A549 treated with CORT108297 at 1 μM for 4 hours (cell line): ENCODE measurements around the gene RAB15. TPM values are rescaled to one million over a fixed set of nuclear protein-coding genes. Genes with fewer than 3 reads are reported as not detected.

ENCODE experiments used
- total RNA-seq: library from RNA; stranded (reverse); fragments of 200-300 nt; extraction: Qiagen RNA extraction; gene quantifications from 5 replicates; pipeline ENCODE4 v1.2.3, GENCODE V29; 2022

Gene RAB15
- total RNA-seq, result 17.4 to 19.6 TPM (median 18.2 TPM) in 5 replicates

DNA sequence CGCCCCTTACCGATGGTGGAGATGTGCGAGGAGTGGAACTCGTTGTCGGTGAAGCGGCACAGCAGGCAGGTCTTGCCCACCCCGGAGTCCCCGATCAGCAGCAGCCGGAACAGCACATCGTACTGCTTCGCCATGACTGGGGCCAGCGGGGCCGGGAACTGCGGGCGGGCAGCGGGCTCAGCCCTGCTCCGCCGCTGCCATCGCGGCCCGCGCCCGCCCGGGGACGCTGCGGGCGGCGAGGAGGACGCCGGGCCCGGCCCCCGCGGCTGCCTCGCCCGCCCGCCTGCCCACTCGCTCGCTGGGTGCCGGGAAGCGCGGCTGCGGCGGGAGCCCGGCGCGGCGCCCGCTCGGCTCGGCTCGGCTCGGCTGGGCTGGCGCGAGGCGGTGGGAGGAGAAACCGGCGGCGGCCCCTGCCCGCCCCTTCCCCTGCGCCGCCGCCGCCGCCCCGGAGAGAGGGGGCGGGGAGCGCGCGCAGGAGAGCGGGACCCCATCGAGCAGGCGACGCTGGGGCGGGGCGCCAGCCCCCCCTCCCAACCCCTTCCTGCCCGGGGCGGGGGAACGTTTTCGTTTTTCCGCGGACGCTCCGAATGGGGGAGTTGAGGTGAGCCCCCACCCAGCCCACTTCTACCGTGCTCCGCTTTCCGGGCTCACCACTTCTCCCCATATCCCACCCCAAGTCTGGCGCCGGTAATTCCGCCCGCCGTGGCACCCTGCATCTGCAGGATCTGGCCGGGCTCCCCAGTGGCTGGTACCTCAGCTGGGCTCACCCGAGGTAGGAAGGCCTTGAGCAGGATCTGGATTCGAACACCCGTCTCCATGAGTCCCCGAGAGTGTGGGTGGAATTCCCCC is at the start of gene RAB15:
Gene RAB15, minus strand, starts transcription at position 394 of the 849 bp plus-strand sequence. Its CDS starts 260 bp downstream, at position 134.

GRCh38 chr14:64986648-64987437 is 14.7 kb upstream of the RAB15 start, which contains the start of gene FNTB:
FNTB (plus strand) TSS chr14:64986895; CDS start chr14:64986954, 59 bp downstream.

DNA sequence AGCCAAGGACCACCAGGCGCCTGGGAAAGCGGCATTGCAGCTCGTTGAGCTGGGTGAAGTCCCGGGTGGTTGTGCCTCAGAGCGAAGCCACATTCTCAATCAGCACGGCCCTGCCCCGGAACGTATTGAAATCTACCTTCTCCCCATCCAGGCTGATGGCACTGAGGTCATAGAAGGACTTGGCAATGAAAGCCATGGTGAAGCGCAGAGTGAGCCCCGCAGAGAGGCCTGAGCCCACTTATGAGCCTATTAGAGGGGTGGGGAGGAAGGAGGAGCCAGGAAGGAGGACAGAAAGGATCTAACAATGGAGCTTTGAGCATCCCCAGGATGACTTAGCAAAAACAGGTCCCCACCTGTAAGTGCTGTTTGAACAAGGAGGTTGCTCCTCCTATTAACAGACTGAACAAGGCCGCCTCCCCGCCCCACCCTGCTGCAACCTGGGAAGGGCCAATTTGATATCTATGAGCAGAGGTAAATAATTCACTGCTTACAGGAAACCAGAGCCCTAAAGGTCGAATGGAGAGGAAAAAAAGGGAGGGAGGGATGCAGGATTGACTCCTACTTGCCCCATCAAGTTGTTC is 29.5 kb downstream of the RAB15 start, which contains the start of gene GPX2:
Gene GPX2, minus strand, starts transcription at position 215 of the 581 bp plus-strand sequence. Its CDS starts 19 bp downstream, at position 196.

DNA sequence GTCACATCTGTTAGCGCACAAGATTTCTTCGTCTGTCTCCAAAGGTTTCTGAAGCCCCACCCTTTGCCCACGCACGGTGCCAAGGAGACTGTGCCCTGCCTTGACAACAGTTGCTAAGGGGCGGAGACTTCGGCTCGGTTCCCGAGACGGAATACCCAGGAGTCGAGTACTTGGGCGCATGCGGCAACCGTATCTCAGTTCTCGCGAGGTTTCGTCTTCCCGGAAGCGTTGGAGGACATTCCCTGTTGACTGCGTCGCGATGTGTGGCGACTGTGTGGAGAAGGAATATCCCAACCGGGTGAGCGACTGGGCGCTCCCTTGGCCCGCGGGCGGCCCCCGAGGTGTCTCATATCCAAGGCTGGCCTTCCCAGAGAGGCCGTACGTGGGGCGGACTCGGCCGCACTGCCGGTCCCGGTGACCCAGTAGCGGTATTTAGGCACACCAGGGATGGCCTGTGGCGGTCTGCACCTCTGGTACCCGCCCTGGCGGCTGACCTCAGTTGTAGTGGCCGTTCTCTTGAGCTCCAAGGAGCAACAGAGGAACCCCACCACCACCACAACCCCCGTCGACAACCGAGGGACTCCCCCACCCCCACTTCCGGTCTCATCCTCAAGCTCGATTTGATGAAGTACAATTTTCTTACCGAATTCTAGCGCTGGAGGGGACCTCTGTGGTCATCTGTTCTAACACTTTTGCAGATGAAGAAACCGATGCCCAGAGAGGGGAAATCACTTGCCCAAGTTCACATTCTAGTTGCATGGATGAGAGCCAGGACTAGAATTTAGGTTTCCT is 57.7 kb downstream of the RAB15 start, which contains the start of gene CHURC1:
Gene CHURC1, plus strand, starts transcription at position 219 of the 792 bp plus-strand sequence. Its CDS starts 41 bp downstream, at position 260.

Other genes with a start within 250 kb of the RAB15 start
- gene SPTB, start 92.4 kb downstream of the RAB15 start, total RNA-seq, result 1.0 to 1.5 TPM (median 1.1 TPM) in 5 replicates
- 74.3 to 135 TPM (median 77.5 TPM) in 5 replicates for gene CHURC1, start 57.9 kb downstream of the RAB15 start, total RNA-seq
- gene GPX2, start 29.6 kb downstream of the RAB15 start, total RNA-seq, result 170 to 307 TPM (median 199 TPM) in 5 replicates
- gene FNTB, start 14.6 kb upstream of the RAB15 start, total RNA-seq, result 22.7 to 27.7 TPM (median 23.7 TPM) in 5 replicates
- gene MAX, start 130.2 kb upstream of the RAB15 start, total RNA-seq, result 53.4 to 80.4 TPM (median 58.7 TPM) in 5 replicates